ENCODE measurements around the gene SLC44A5. TPM values are rescaled to one million over a fixed set of nuclear protein-coding genes. Genes with fewer than 3 reads are reported as not detected.

SLC44A5 gene
- total RNA-seq, 4 donors from 2014 or later = 0.15 to 0.58 TPM; not detected in 2

DNA sequence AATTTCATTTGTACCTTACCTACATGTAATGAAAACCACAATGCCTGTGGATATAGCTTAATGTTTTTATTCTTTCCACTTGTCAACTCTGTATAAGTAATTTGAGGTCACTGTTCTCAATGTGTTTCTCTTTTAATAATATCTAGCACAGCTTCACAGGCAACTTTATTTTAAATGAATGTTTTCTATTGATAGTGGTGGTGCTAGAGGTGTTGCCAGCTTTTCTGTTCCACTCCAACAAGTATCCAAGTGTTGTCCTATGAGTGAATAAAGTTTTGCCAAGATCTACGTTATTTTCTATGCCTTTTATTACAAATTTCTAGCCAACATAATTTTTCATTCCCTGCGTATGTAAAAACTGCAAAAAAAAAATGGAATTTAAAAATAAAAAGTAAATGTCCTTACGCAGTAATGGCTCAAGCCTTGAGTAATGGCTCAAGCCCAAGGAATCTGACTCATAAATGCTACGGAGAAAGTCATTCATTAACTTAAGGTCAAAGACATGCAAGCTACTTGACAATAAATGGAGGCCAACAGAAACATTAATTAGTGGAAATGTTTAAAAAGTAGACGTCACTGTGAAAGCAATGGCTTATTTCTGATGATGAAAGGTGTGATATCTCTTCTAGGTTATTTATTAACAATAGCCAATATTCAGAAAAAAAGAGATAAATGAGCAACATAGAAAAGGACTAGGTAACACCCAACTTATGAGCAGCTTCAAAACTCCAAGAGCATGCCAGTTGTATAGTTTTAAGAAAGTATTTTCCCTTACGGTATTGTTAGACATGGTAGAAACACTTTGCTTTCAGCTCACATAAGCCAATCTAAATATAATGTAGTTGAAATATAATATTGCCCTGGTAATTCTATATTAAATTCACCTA, 71.4 kb downstream of the SLC44A5 start:
- no peaks in the 10 kb centered on the region for H3K27me3 ChIP-seq
- H3K9me3 ChIP-seq = no peaks in the 10 kb centered on the region
- H3K4me1 ChIP-seq = no peaks in the 10 kb centered on the region
- intact Hi-C loops (cut with DNase I; ENCODE audit: low total_unique reads) = no loop called here
- no peak overlapping the region for H3K27ac ChIP-seq
- no peak for TF ChIP-seq POLR2A (IDR thresholded peaks at IDR 0.05)
- TF ChIP-seq, protein P1, sequence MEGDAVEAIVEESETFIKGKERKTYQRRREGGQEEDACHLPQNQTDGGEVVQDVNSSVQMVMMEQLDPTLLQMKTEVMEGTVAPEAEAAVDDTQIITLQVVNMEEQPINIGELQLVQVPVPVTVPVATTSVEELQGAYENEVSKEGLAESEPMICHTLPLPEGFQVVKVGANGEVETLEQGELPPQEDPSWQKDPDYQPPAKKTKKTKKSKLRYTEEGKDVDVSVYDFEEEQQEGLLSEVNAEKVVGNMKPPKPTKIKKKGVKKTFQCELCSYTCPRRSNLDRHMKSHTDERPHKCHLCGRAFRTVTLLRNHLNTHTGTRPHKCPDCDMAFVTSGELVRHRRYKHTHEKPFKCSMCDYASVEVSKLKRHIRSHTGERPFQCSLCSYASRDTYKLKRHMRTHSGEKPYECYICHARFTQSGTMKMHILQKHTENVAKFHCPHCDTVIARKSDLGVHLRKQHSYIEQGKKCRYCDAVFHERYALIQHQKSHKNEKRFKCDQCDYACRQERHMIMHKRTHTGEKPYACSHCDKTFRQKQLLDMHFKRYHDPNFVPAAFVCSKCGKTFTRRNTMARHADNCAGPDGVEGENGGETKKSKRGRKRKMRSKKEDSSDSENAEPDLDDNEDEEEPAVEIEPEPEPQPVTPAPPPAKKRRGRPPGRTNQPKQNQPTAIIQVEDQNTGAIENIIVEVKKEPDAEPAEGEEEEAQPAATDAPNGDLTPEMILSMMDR (IDR thresholded peaks at IDR 0.05 in 4 of 5, conservative IDR thresholded peaks at IDR 0.05 in 1 of 5) = no peak
- in situ Hi-C loops (cut with MboI; ENCODE audit: low sequenced_read_pairs in 4 of 4) = no loop called here
- ATAC-seq = no peak
- H3K36me3 ChIP-seq = no peaks in the 10 kb centered on the region
- no peak for DNase-seq
- H3K4me3 ChIP-seq = no peak overlapping the region

DNA sequence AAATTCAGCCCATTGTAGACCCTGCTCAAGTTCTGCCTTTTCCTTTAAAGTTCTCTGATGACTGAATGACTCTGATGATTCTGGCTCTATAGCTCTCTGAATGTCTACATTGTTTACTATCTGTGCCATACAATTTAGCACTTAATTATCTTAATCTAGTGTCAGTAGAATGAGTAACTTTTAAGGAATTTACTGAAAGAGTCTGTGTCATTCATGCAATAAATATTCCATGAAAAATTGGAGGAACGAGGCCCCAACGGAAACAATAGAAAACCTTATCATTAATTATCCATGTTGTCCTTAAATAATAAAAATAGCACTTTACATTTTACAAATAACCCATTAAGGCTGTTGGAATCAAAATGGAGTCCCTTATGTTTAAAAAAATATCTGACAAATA, 77.8 kb downstream of the SLC44A5 start:
- ATAC-seq (no peak), DNase-seq (no peak)
- TF ChIP-seq, protein P1 (IDR thresholded peaks at IDR 0.05 in 4 of 5, conservative IDR thresholded peaks at IDR 0.05 in 1 of 5) = no peak
- no peak for TF ChIP-seq POLR2A (IDR thresholded peaks at IDR 0.05)
- Histone ChIP-seq H3K9me3 (no peaks in the 10 kb centered on the region), H3K36me3 (no peaks in the 10 kb centered on the region), H3K4me3 (no peak overlapping the region), H3K27me3 (no peaks in the 10 kb centered on the region), H3K27ac (no peak overlapping the region), H3K4me1 (no peaks in the 10 kb centered on the region)
- in situ Hi-C loops (cut with MboI; ENCODE audit: low sequenced_read_pairs in 4 of 4) = no loop called here
- intact Hi-C loops (cut with DNase I; ENCODE audit: low total_unique reads) = no loop called here

DNA sequence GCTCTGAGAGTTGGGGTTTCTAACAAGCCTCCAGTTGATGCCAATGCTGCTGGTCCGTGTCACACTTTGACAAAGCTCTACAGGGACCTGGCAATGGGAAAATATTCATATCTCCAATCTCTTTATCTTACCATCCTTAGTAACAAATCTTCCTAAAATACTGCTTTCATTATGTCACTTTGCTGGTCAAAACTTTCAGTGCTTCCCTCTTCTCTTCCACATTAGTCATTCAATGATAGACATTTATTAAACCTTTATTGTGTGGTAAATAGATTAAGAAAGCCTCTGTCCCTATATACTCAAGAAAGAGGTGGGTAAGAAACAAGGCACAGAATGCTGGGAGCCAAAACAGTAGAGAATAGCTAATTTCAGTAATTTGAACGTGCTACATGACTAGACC, 79.3 kb downstream of the SLC44A5 start:
- no peak for ATAC-seq
- H3K4me1 ChIP-seq = no peaks in the 10 kb centered on the region
- in situ Hi-C loops (cut with MboI; ENCODE audit: low sequenced_read_pairs in 4 of 4) = no loop called here
- no peaks in the 10 kb centered on the region for H3K9me3 ChIP-seq
- DNase-seq = no peak
- no peak overlapping the region for H3K4me3 ChIP-seq
- H3K27me3 ChIP-seq = no peaks in the 10 kb centered on the region
- TF ChIP-seq POLR2A (IDR thresholded peaks at IDR 0.05) = no peak
- TF ChIP-seq, protein P1 (IDR thresholded peaks at IDR 0.05 in 4 of 5, conservative IDR thresholded peaks at IDR 0.05 in 1 of 5) = no peak
- no peaks in the 10 kb centered on the region for H3K36me3 ChIP-seq
- intact Hi-C loops (cut with DNase I; ENCODE audit: low total_unique reads) = no loop called here
- H3K27ac ChIP-seq = no peak overlapping the region

DNA sequence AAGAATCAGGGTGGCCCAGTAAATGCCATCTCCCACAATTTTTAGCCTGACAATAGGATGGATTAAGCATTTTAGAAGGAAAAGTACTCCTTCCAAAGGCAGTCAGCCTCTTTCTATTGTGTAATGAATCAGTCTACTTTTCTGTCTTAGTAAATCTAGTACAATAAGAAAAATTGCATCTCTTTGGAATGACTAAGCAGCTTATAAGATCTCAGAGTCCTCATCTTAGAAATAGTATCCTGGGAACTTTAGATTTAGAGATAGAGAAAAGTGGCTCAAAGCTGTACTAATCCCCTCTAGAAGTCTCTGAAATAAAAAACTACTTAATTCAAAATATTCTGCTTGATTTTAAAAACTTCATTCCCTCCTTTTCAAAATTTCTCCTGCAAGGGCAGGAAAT, 81.4 kb downstream of the SLC44A5 start:
- no peak for TF ChIP-seq POLR2A (IDR thresholded peaks at IDR 0.05)
- TF ChIP-seq, protein P1 (IDR thresholded peaks at IDR 0.05 in 4 of 5, conservative IDR thresholded peaks at IDR 0.05 in 1 of 5) = no peak
- in situ Hi-C loops (cut with MboI; ENCODE audit: low sequenced_read_pairs in 4 of 4) = no loop called here
- Histone ChIP-seq H3K27me3 (no peaks in the 10 kb centered on the region), H3K9me3 (no peaks in the 10 kb centered on the region), H3K27ac (no peak overlapping the region), H3K4me3 (no peak overlapping the region), H3K36me3 (no peaks in the 10 kb centered on the region), H3K4me1 (no peaks in the 10 kb centered on the region)
- ATAC-seq (no peak), DNase-seq (no peak)
- intact Hi-C loops (cut with DNase I; ENCODE audit: low total_unique reads) = no loop called here
